Epithelial cell of proximal tubule (primary cell): ENCODE data around the gene CSF3R. TPM values are rescaled to one million over a fixed set of nuclear protein-coding genes. Genes with fewer than 3 reads are reported as not detected.
A peak's percentile ranks its signal among the peaks of the same experiment; 100 is the strongest.

Experiments used
- DNase-seq: peaks from one replicate; pipeline ENCODE4 v3.0.0-alpha.2; 2011; ENCODE audit warnings: low read depth
- H3K4me3 ChIP-seq: 2 replicates; pipeline ENCODE4 v1.5.1; 2011; ENCODE audit warnings: low read depth, mild to moderate bottlenecking, low read length
- CTCF ChIP-seq: conservative IDR thresholded peaks from 2 replicates; pipeline ENCODE4 v1.5.1; 2012; ENCODE audit warnings: low read depth, mild to moderate bottlenecking, low read length
- total RNA-seq: library from RNA; depleted of rRNA; stranded (reverse); fragments of >200 nt; gene quantifications from 2 replicates; pipeline ENCODE4 v1.2.3, GENCODE V29; 2015

CSF3R gene
- not detected in 2 replicates for total RNA-seq

GRCh38 chr1:36482724-36483388 lies at the start of gene CSF3R:
CSF3R (minus strand) TSS chr1:36482913; CDS start chr1:36479496, 3,417 bp downstream.
- TF ChIP-seq CTCF: no peak
- H3K4me3 ChIP-seq: no peak within 1 kb of the TSS
- DNase-seq: no peak

GRCh38 chr1:36531833-36532232 lies 49.1 kb upstream of the CSF3R start:
- no peak overlapping the region for H3K4me3 ChIP-seq
- no peak for TF ChIP-seq CTCF
- no peak for DNase-seq

- no peak for DNase-seq
- no peak for TF ChIP-seq CTCF
- no peak overlapping the region for H3K4me3 ChIP-seq
Observed at GRCh38 chr1:36530791-36531190, 48.1 kb upstream of the CSF3R start.

- DNase-seq: no peak
- TF ChIP-seq CTCF: no peak
- no peak overlapping the region for H3K4me3 ChIP-seq
Observed at GRCh38 chr1:36530261-36530660, 47.5 kb upstream of the CSF3R start.

- DNase-seq: no peak
- H3K4me3 ChIP-seq: no peak overlapping the region
- no peak for TF ChIP-seq CTCF
Observed at GRCh38 chr1:36529769-36530260, 47.1 kb upstream of the CSF3R start.

GRCh38 chr1:36528361-36529349 lies 45.9 kb upstream of the CSF3R start:
- TF ChIP-seq CTCF: peak; percentile 25
- DNase-seq: no peak
- H3K4me3 ChIP-seq: no peak overlapping the region
